Measurements from ENCODE around the gene VCP.
A peak's percentile ranks its signal among the peaks of the same experiment; 100 is the strongest.

DNA sequence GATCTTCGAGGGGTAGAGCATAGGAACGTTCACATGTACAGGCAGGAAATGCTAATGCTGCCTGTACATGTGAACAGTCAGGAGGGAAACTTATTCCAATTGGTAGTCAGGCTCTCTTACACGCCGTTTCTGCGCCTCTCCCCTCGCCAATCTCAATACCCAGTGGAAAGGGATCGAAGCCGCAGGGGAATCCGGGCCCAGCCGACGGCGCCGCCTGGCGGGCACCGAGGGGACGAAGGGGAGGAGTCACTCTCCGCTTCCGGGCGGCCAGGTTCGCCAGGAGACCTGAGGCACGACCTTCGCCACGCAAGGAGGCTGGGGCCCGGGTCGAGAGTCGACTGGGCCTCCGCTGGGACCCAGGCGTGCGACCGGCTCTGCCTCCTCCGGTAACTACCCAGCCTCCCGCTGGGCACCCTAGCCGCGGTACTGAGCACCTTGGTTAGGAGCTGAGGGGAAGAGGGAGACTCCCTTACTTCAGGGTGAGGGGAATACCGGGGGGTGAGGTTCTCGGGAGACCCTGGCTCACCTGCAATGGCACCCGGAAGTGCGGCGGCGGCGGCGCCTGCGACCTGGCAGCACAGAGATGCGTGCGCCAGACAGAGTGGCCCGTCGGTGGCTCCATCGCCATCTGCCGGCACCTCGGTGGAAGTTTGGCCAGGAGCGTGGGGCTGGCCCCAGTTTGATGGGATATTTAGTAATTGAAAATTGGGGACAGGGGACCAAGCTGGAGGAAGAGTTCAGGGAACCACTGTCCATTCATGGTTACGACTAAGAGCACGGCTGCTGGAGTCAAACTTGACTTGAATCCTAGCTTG is 23.8 kb upstream of the VCP start, which contains the start of gene PIGO:
- TF ChIP-seq, protein P1, sequence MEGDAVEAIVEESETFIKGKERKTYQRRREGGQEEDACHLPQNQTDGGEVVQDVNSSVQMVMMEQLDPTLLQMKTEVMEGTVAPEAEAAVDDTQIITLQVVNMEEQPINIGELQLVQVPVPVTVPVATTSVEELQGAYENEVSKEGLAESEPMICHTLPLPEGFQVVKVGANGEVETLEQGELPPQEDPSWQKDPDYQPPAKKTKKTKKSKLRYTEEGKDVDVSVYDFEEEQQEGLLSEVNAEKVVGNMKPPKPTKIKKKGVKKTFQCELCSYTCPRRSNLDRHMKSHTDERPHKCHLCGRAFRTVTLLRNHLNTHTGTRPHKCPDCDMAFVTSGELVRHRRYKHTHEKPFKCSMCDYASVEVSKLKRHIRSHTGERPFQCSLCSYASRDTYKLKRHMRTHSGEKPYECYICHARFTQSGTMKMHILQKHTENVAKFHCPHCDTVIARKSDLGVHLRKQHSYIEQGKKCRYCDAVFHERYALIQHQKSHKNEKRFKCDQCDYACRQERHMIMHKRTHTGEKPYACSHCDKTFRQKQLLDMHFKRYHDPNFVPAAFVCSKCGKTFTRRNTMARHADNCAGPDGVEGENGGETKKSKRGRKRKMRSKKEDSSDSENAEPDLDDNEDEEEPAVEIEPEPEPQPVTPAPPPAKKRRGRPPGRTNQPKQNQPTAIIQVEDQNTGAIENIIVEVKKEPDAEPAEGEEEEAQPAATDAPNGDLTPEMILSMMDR (IDR thresholded peaks at IDR 0.05), result peak; percentile 72 to 76 (median 74)
- peak; percentile 82 for TF ChIP-seq POLR2A (IDR thresholded peaks at IDR 0.05)

Measured in right lobe of liver (tissue), 4 donors.